IgD-negative memory B cell (primary cell): ENCODE results near the gene TENT4A. TPM values are rescaled to one million over a fixed set of nuclear protein-coding genes. Genes with fewer than 3 reads are reported as not detected.

Experiments
- H3K27ac Mint-ChIP-seq, 3 donors: one replicate each; pipeline ENCODE4 v1.8.0; 2020 to 2022; ENCODE audit warnings: mild to moderate bottlenecking in 3 of 3, mixed read lengths in 3 of 3, moderate library complexity in 1 of 3
- H3K27me3 Mint-ChIP-seq: one replicate; pipeline ENCODE4 v1.8.0; 2021; ENCODE audit warnings: mixed read lengths
- H3K36me3 Mint-ChIP-seq: one replicate; pipeline ENCODE4 v1.8.0; 2020; ENCODE audit warnings: mild to moderate bottlenecking, mixed read lengths
- H3K4me1 Mint-ChIP-seq, 3 donors: one replicate each; pipeline ENCODE4 v1.8.0; 2020 to 2022; ENCODE audit warnings: mixed read lengths in 3 of 3, mild to moderate bottlenecking in 1 of 3
- H3K4me3 Mint-ChIP-seq, 4 donors: one replicate each; pipeline ENCODE4 v1.8.0; 2020 to 2022; ENCODE audit warnings: mild to moderate bottlenecking in 4 of 4, mixed read lengths in 4 of 4, moderate library complexity in 3 of 4
- H3K9me3 Mint-ChIP-seq, 3 donors: one replicate each; pipeline ENCODE4 v1.8.0; 2020 to 2021; ENCODE audit warnings: mixed read lengths in 3 of 3, mild to moderate bottlenecking in 1 of 3
- polyA plus RNA-seq: library from polyadenylated mRNA; unstranded; fragments of 300-500 nt; fragmentation: Illumina TruSeq; gene quantifications from one replicate; pipeline ENCODE4 v1.2.3, GENCODE V29; 2021

TENT4A gene
- polyA plus RNA-seq, 1 donor from 2014 or later = 1.6 TPM

- H3K9me3 Mint-ChIP-seq = no peaks in the 10 kb centered on the region
- H3K4me3 Mint-ChIP-seq = no peak overlapping the region
- peaks cover 0 to 2% (median 0%) of the 10 kb centered on the region in 3 donors for H3K4me1 Mint-ChIP-seq
- H3K27ac Mint-ChIP-seq = peak overlapping the region in 1 of 3 donors; percentile 4
- H3K36me3 Mint-ChIP-seq = no peaks in the 10 kb centered on the region
- H3K27me3 Mint-ChIP-seq = peaks cover 8% of the 10 kb centered on the region
Measured at GRCh38 chr5:6785861-6786180, 72.6 kb downstream of the TENT4A start.

- peaks cover 15% of the 10 kb centered on the region for H3K27me3 Mint-ChIP-seq
- no peaks in the 10 kb centered on the region for H3K9me3 Mint-ChIP-seq
- H3K4me3 Mint-ChIP-seq = no peak overlapping the region
Measured at GRCh38 chr5:6786786-6787495, 73.7 kb downstream of the TENT4A start.

DNA sequence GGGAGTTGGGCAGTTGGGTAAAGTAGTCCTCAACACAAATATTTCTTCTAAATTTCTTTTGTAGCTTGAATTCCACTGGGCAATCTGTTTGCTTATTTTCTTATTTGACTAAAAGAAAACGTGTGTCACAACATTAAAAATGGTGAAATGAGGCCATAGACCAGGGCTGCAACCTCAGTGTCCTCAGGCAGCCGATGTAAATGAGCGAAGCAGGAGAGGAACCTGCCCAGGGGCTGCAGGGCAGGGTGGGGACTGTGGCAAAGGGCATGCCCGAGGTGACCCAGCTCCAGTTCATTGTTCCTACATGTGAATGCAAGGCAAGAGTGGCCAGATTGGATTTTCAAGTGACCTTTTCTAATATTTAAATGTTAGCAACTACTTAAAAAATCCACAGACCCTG is 74.7 kb downstream of the TENT4A start:
- Mint-ChIP-seq H3K9me3 (no peaks in the 10 kb centered on the region), H3K36me3 (no peaks in the 10 kb centered on the region), H3K27me3 (peaks cover 17% of the 10 kb centered on the region), H3K27ac (no peak overlapping the region), H3K4me1 (peaks cover 0 to 5% (median 0%) of the 10 kb centered on the region in 3 donors), H3K4me3 (no peak overlapping the region)

More at GRCh38 chr5:6786786-6787495, 73.7 kb downstream of the TENT4A start:
- Mint-ChIP-seq H3K27ac (peak overlapping the region in 1 of 3 donors; percentile 35), H3K4me1 (peaks cover 0 to 5% (median 0%) of the 10 kb centered on the region in 3 donors), H3K36me3 (no peaks in the 10 kb centered on the region)

- H3K36me3 Mint-ChIP-seq = no peaks in the 10 kb centered on the region
- peaks cover 19% of the 10 kb centered on the region for H3K27me3 Mint-ChIP-seq
- H3K4me1 Mint-ChIP-seq = peaks cover 0 to 5% (median 0%) of the 10 kb centered on the region in 3 donors
- no peaks in the 10 kb centered on the region for H3K9me3 Mint-ChIP-seq
- no peak overlapping the region for H3K4me3 Mint-ChIP-seq
- no peak overlapping the region for H3K27ac Mint-ChIP-seq
Measured at GRCh38 chr5:6788439-6788838, 75.2 kb downstream of the TENT4A start.

DNA sequence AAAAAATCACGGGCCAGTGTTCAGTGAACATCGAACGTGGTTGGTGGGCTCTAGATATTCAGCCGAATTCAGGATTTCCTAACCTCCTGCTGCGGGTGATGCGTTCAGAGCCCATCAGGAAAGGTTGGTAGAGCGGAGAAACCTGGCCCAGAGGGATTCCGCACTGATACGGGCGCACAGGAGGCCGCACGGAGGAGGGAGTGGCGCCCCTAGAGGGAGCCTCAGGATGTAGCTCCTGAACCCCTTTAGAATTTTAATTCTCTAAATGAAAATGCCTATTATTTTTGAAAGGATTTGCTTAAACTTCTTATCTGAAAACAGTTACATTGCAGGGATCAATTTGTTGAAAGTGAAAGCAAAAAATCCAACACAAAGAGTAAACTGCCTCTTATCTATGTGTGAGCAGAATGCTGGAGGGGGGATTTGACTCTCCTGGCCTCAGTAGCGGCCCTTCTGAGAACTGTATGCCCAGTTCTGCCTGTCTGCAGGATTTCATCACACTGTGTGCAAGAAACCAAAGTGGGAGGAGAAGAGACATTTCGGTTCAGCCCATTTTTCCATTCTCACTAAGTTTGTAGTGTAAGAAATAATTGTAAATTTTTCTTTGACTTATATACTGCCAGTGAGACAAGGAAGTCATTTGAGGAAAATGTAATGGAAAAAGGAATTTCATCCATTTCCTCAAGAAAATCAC is 75.9 kb downstream of the TENT4A start:
- Mint-ChIP-seq H3K36me3 (no peaks in the 10 kb centered on the region), H3K4me1 (peaks cover 0 to 5% (median 0%) of the 10 kb centered on the region in 3 donors), H3K9me3 (no peaks in the 10 kb centered on the region), H3K27ac (no peak overlapping the region), H3K4me3 (no peak overlapping the region), H3K27me3 (peaks cover 16% of the 10 kb centered on the region)

DNA sequence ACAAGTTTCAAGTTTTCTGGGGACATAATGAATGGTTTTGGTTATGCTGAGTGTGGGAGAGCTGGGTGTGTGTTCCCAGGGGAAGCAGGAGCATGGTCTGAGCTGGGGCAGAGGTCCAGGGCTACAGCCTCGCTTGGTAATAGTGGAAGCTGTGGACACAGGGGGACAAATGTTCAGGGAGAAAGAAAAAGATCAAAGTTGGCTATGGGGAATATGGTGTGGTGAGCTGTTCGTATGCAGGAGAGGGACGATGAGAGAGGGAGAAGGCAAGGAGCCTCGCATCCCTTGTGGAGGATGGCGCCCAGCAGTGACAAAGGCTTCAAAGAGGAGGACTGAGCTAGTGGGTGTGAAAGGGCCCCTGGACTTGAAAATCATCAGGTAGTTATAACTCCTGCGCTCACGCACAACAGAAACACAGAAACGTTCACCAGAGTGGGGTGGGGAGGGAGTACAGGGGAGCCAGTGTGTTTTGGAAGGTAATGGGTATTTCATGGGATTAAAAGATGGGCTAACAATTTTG is 77.2 kb downstream of the TENT4A start:
- Mint-ChIP-seq H3K9me3 (no peaks in the 10 kb centered on the region), H3K27ac (no peak overlapping the region), H3K4me1 (peaks cover 0 to 5% (median 0%) of the 10 kb centered on the region in 3 donors), H3K27me3 (peaks cover 13% of the 10 kb centered on the region), H3K4me3 (no peak overlapping the region), H3K36me3 (no peaks in the 10 kb centered on the region)

DNA sequence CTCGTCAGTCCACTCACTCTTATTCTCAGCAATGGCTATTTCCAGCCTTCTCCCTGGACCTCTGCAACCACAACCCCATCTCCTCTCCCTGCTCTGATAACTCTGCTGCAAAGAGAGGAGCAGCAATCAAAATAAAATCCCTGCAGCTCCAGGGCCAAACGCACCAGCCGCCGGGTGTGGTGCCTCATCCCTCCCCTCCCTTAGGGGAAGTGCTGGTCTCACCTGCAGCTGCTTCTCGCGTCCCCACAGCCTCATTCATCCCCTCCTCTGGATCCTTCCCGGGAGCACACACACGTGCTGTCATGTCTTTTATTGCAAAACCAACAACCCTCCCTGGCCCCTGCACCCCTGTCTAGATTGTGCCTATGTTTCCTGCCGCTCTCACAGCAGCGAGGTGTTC is 77.8 kb downstream of the TENT4A start:
- H3K27me3 Mint-ChIP-seq = peaks cover 13% of the 10 kb centered on the region
- H3K4me1 Mint-ChIP-seq = peaks cover 0 to 3% (median 0%) of the 10 kb centered on the region in 3 donors
- H3K36me3 Mint-ChIP-seq = no peaks in the 10 kb centered on the region
- H3K9me3 Mint-ChIP-seq = no peaks in the 10 kb centered on the region
- H3K4me3 Mint-ChIP-seq = no peak overlapping the region
- H3K27ac Mint-ChIP-seq = no peak overlapping the region

- peaks cover 0 to 4% (median 0%) of the 10 kb centered on the region in 3 donors for H3K4me1 Mint-ChIP-seq
- H3K4me3 Mint-ChIP-seq = no peak overlapping the region
- H3K9me3 Mint-ChIP-seq = peaks cover 0 to 1% (median 0%) of the 10 kb centered on the region in 3 donors
- H3K27ac Mint-ChIP-seq = no peak overlapping the region
- peaks cover 14% of the 10 kb centered on the region for H3K27me3 Mint-ChIP-seq
- no peaks in the 10 kb centered on the region for H3K36me3 Mint-ChIP-seq
Measured at GRCh38 chr5:6792376-6792775, 79.1 kb downstream of the TENT4A start.

DNA sequence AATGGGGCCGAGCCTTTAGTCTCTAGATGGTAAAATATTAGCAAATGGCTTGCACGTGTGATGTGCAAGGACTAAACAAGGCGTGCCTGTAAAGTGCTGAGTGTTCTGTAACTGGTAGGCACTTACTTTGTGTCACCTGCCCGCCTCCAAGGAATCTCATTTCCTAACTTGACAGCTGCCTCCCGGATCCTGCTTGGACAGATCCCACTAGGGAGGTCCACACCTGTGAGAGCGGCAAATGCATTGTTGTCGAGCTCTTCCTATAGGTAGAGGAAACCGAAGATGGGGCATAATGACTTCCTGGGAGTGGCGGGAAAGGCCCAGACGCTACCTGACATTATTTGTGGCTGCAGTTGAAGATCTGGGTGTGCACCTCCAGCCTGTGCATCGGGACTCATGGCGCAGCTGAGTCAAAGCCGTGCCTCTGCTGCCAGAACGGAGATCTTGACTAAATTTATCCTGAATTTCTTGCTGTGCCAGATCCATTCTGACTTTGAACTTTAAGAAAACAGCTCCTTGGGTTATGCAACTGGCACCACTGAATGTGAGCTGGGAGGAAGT is 79.8 kb downstream of the TENT4A start:
- H3K4me3 Mint-ChIP-seq = no peak overlapping the region
- H3K36me3 Mint-ChIP-seq = no peaks in the 10 kb centered on the region
- H3K9me3 Mint-ChIP-seq = peaks cover 0 to 1% (median 0%) of the 10 kb centered on the region in 3 donors
- H3K27me3 Mint-ChIP-seq = peaks cover 14% of the 10 kb centered on the region
- H3K4me1 Mint-ChIP-seq = peaks cover 0 to 4% (median 0%) of the 10 kb centered on the region in 3 donors
- no peak overlapping the region for H3K27ac Mint-ChIP-seq

GRCh38 chr5:6801236-6801635 is 88.0 kb downstream of the TENT4A start:
- Mint-ChIP-seq H3K9me3 (peaks cover 0 to 4% (median 0%) of the 10 kb centered on the region in 3 donors), H3K27ac (no peak overlapping the region), H3K27me3 (peaks cover 3% of the 10 kb centered on the region), H3K4me1 (peaks cover 0 to 2% (median 0%) of the 10 kb centered on the region in 3 donors), H3K36me3 (peaks cover 1% of the 10 kb centered on the region), H3K4me3 (no peak overlapping the region)

DNA sequence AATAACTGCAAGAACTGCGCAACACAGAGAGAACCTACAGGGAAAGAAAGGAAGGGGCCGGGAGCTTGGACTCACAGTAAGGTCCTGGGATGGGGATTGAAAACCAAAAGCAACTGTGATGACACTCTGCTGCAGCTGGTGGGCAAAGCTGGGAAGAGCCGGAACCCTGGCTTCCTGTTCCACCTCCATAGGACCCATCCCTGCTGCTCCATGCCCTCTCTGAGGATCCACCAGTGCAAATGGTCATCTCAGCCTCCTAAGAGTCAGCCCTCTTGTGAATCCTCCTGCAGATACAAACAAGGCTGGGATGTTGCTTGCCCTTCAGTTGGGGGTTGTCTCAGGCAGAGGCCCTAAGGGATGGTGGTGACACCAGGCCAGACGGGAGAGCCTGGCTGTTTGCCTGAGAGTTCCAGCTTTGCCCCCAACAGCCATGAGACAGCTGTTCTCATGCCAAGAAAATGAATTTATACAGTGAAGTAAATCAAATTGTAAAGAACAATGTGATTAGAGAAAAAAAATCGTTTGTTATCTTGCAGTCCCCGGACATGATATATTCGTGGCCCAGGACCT is 90.8 kb downstream of the TENT4A start:
- Mint-ChIP-seq H3K4me3 (no peak overlapping the region), H3K27ac (no peak overlapping the region), H3K9me3 (peaks cover 3 to 10% (median 7%) of the 10 kb centered on the region in 3 donors), H3K27me3 (peaks cover 2% of the 10 kb centered on the region), H3K4me1 (peaks cover 0 to 1% (median 0%) of the 10 kb centered on the region in 3 donors), H3K36me3 (peaks cover 1% of the 10 kb centered on the region)

DNA sequence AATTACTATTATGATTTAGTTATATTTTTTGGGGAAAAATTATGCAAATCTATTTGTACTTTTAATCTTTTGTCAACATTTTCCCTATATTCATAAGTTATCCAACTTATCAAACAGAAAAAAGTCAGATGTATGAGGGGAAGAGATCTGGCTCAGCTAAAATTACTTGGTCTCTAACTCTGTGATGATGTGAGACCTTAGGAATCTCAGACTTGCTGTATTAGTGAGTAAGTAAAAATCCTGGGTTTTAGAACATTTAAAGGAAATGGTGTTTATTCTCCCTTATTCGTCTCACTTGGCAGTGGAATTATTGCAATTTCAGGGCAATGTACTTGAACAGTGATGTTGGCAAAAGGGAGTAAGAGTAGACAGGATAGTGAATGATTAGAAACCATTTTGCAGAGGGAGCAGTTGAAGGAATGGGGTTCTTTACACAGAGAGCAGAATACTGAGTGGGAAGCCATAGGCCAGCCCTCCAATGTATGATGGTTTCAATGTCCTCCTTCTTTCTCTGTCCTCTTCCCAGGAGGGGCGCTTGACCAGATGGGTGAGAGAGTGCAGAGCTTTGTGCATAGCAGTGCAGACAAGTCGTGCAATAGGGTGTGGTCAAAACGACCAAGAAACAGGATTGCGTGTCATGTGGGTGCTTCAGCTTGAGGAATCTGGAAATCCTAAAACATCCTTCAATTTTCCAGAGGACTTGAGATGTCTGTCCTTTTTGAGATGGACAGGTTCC is 91.7 kb downstream of the TENT4A start:
- peaks cover 2% of the 10 kb centered on the region for H3K27me3 Mint-ChIP-seq
- H3K27ac Mint-ChIP-seq = peak overlapping the region in 1 of 3 donors; percentile 80
- no peaks in the 10 kb centered on the region for H3K36me3 Mint-ChIP-seq
- peaks cover 3 to 10% (median 7%) of the 10 kb centered on the region in 3 donors for H3K9me3 Mint-ChIP-seq
- no peak overlapping the region for H3K4me3 Mint-ChIP-seq
- H3K4me1 Mint-ChIP-seq = peaks cover 0 to 1% (median 0%) of the 10 kb centered on the region in 3 donors

GRCh38 chr5:6805841-6806240 is 92.6 kb downstream of the TENT4A start:
- Mint-ChIP-seq H3K27ac (no peak overlapping the region), H3K27me3 (peaks cover 2% of the 10 kb centered on the region), H3K4me1 (peaks cover 0 to 1% (median 0%) of the 10 kb centered on the region in 3 donors), H3K9me3 (peaks cover 3 to 10% (median 7%) of the 10 kb centered on the region in 3 donors), H3K4me3 (no peak overlapping the region), H3K36me3 (no peaks in the 10 kb centered on the region)
